GM21619 (cell line): Measurements from ENCODE around the gene MMP24OS.
"Not testable (repeated sequence)": the region's sequence is repeated elsewhere in the genome, so short reads cannot be mapped to it uniquely, and the experiment has no call there.

Experiments used
- ATAC-seq: cut with Tn5 transposase; IDR thresholded peaks from one replicate; pipeline ENCODE4 v1.9.1; 2021; ENCODE audit not compliant: unreplicated experiment

The MMP24OS gene

GRCh38 chr20:35277531-35278395 lies at the start of gene MMP24OS:
MMP24OS (minus strand) TSS chr20:35278122; CDS start chr20:35277929, 193 bp downstream.
- peak; percentile 78 for ATAC-seq

DNA sequence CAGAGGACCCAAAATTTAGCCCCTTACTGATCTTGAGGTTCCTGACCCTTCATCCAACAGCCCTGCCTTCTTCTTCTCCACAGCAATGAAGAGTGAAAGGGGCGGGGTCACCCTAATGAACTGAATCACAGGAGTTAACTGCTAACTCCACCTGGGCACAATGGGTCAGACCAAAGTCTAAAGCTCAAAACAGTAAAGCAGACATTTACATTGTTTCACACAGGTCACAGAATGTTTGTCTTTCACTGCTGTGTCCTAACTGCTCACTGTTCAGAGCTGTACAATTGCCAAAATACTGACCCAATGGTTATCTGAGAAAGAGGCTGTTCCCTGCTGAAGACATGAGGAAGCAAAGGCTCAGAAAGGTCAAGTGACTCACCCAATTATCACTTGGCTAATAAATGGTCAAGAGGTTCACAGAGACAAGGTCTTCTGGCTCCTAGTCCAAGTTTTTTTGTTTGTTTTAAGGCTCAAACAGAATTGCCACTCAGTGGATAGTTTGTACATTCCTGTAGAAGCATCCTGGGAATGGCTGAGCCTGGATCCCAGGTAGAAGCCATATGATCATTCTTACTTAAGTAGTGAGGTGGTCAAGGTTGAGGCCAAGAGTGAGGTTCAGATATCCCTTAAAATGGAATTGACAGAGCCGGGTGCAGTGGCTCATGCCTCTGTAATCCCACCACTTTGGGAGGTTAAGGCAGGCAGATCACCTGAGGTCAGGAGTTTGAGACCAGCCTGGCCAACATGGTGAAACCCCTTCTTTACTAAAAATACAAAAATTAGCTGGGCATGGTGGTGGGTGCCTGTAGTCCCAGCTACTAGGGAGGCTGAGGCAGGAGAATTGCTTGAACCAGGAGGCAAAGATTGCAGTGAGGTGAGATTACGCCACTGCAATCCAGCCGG lies 49.4 kb upstream of the MMP24OS start:
- ATAC-seq, result no peak

- ATAC-seq, result no peak
These were observed 48.8 kb upstream of the MMP24OS start for GRCh38 chr20:35326740-35327073.

GRCh38 chr20:35326021-35326739 lies 48.3 kb upstream of the MMP24OS start:
- ATAC-seq, result no peak

DNA sequence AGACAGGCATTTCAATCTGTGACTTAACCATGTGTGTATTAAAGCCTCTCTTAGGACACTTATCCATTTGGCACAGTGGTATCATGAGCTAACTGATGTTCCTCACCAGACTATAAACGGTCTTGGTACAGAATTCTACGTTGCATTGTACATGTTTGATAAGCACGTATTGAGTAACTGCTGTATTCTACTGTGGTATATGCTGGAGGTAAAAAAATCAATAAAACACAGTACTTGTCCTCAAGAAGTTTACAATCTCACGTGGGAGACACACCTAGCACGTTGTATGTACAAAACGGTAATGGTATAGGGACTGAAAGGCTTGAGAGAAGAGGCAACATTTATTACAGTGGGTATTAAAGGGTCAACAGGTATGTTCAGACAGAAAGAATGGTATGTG lies 47.5 kb upstream of the MMP24OS start:
- ATAC-seq, result no peak

DNA sequence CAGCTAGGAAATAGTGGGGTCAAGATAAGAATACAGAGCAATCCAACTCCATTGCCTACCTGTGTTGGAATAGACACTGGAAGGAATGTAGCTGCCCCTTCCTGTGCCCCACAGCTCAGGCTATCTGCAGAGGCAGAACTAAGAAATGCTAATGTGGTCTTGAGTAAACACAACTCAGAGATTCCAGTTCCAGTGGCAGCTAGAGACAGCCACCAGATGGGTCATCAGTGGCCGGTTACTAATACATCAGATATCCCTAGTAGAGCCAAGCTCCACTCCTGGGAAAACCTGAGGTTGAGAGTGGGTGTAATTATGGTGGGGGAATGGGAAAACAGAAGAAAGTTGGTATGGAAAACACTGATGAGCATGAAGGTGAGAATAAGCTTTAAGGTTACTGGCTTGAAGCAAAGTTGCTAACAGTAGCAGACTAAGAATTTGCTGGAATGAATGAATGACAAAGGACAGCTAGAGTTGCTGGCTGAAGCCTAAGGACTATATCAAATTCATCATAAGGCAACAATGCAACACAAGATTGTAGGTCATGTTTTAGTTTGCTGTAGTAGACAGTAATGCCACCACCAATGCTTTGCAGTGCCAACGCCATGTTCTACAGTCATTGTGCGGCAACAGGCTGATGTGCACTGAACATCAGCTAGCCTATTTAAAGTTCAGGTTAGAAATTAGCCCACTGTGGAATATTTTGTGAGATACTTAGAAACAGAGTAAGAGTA lies 42.6 kb upstream of the MMP24OS start:
- ATAC-seq, result no peak

DNA sequence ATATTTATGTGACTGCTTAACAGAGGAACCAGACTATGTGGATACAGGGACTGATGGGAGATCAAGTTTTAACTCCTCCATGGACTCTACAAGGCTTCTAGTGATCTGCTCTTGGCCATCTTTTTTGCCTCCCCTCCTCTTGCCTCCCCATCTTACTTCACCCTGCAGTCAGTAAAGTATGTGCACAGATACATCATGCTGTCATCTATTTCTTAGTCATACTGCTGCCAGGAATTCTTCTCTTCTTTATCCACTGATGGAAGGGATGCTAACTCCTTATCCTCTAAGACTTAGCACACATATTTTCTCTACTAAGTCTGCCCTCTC lies 41.9 kb upstream of the MMP24OS start:
- no peak for ATAC-seq

GRCh38 chr20:35319192-35319870 lies 41.4 kb upstream of the MMP24OS start:
- ATAC-seq, result no peak

- ATAC-seq, result no peak
These were observed 40.7 kb upstream of the MMP24OS start for GRCh38 chr20:35318502-35319157.

DNA sequence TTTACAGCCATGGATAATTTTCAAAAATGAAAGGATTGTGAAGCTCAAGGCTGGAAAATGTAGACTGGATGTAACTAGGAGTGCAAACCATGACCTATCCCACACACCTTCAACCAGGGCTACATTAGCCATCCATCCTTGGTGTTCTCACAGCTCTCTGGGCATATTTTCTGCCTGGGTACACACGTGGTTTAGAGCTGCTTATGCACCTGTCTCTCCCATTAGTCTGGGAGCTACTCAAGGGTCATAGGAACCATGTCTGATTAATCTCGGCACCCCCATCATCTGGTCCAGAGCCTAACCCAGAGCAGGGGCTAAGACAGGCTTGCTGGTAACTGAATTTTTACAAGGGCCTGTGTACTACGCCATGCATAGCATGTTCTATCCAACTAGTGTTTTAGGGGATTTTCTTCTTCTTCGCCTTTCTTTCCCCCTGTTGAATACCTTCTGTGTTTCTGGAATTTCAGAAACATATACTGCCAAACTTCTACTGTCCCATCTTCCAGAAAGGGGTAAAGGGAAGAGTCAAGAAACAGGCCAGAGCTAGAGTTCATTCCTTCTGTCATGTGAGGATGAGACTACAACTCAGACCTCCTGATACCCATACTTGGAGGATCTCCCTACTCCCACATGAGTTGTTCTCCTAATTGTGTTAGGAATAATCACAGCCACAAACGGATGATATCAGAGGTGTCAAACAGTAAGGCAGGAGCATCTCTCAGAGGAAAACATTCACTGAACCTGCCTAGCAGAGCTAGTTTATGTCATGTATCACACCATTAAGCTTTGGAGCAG lies 39.7 kb upstream of the MMP24OS start:
- ATAC-seq, result no peak

DNA sequence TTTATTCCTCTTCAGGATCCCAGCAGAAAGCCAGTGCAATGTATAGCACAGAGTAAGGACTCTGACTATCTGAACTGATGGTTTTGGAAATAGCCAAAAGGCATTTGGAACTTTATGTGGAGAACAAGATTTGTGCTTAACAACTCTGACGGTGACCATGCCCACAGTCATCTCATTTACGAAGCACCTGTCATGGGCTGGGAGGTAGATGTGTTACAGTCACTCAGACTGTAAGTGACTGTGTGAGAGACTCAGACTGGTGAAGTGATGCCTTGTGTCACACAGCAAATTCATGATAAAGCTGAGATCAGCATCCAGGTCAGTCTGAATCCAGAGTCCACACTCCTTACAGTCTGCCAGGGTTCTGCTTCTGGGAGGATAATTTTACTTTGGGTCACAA lies 38.2 kb upstream of the MMP24OS start:
- no peak for ATAC-seq

DNA sequence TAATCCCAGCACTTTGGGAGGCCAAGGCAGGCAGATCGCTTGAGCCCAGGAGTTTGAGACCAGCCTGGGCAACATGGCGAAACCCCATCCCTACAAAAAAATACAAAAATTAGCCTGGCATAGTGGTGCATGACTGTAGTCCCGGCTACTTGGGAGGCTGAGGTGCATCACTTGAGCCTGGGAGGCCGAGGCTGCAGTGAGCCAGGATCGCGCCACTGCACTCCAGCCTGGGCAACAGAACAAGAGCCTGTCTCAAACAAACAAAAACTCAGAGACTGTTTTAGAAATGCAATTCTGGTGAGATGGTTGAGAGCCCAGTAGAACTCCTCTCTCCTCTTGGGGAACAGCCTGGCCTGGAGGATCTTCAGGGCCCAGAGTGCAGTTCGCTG lies 37.7 kb upstream of the MMP24OS start:
- ATAC-seq, result not testable (repeated sequence)

DNA sequence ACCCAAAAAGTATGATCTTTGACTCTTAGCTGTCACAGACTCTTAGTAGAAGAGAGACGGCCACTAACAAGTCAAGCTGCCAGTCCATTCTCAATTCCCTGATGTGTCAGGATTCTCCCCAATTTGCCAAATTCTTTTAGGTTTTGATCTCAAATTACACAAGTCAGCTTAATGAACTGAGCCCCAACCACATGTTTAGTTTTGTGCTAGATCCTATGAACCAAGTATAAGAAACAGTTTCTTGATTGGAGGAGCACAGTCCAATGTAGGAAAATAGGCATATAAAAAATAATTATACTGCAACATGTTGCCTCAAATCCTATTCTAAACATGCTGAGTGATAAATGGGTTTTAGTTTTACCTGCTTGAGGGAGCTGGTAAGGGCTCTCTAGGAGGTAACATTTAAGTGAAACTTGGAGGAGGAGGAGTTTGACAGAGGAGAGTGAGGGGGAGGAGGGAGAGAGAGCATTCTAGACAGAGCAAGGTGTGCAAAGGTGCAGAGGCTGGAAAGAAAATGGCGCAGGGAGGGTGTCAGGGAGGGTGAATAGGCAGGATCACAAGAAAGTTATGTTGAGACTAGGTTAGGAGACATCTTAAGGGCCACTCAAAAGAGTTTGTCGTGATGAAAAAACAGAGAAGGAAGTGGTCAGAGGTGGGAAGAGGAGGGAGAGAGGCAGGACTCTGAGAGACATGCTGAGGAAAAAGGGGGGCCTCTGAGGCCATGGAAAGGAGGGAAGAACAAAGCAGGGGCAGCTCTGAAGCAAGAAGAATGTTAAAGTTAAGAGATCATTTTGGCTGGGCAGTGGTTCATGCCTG lies 37.1 kb upstream of the MMP24OS start:
- ATAC-seq, result no peak

DNA sequence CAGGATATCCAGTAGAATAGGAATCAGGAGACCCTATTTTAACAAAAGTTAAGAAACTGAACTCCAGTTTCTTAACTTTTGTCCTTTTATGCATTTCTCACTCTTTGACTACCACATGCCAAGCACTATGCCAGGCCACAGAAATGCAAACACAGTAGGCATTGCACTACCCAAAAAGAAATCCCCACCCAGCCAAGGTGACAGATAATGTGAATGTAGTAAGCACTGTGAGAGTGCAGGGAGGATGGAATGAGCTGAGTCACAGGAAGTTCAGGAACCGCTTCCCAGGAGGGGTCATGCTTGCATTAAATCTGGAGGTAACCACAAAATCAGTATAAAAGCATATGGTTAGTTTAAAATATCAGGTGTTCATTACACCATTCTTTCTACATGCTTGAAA lies 34.4 kb upstream of the MMP24OS start:
- ATAC-seq, result no peak

GRCh38 chr20:35311822-35312221 lies 33.9 kb upstream of the MMP24OS start:
- no peak for ATAC-seq

- ATAC-seq, result no peak
These were observed 33.5 kb upstream of the MMP24OS start for GRCh38 chr20:35311409-35311808.

DNA sequence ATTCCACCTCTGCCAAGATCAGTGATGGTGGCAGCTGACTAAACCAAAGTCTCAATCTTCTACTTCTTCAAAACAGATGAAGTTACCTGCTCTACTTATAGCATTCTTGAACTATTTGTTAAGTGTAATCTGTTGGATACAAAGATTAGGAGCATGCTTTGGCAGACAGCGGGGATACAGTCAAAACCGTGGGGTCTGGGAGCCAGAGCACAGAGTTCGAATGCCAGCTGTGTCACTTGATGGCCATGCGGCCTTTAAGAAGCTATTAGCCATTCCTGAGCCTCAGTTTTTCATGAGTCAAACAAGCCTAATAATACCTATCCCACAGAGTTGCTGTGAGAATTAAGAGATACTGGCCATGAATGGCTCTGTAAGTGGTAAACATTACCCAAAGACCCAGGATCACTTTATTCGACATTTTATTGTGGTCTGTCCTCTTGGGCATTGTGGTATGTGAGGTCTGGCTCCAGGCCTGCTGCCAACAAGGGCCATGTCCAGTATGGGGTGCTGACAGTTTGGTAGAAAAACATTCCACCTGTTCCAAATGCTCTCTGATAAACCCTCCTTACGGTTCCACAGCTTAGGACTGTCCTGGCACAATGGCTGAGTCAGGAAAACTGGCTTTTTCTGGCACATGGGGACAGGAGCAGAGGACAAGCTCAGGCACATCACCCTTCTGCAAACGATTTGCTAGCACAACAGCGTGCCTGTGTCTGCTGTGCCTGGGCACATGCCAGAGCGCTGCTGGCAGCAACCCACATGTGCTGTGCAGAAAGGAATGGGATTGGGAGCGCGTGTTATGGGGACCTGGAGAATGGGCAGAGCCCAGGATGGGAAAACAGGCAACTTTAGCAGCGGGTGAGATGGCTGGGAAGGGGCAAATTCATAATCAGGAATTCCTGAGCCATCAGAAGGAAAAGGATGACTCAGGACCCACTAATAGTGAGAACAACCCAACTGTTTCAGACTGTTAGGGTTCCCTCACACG lies 30.0 kb upstream of the MMP24OS start:
- no peak for ATAC-seq
